GM12874 (cell line): ENCODE measurements around the gene XYLT1.

Source experiments
- TF ChIP-seq, protein P1 (sequence below): IDR thresholded peaks from 2 replicates; pipeline ENCODE4 v1.5.1; 2011; ENCODE audit warnings: low read depth, mild to moderate bottlenecking, control low read depth, low read length, moderate library complexity; ENCODE audit not compliant: insufficient read depth

The XYLT1 gene

DNA sequence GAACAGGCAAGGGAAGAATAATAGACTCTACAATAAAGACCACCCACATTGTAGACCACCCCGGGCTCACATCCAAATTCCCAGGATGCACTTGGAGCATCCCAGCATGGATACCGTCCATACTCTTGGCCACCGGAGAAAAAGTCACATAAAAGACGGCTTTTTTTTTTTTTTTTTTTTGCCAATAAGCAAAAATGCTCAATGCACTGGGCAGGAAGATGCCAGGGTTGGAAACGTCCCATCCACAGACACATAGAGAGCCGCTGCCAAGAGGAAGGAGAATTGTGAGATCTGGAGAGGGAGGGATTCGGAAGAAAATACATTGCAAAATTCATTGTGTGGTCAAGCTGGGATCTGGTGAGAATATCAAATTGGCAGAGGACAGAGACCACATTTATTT is 286.7 kb downstream of the XYLT1 start:
- TF ChIP-seq, protein P1, sequence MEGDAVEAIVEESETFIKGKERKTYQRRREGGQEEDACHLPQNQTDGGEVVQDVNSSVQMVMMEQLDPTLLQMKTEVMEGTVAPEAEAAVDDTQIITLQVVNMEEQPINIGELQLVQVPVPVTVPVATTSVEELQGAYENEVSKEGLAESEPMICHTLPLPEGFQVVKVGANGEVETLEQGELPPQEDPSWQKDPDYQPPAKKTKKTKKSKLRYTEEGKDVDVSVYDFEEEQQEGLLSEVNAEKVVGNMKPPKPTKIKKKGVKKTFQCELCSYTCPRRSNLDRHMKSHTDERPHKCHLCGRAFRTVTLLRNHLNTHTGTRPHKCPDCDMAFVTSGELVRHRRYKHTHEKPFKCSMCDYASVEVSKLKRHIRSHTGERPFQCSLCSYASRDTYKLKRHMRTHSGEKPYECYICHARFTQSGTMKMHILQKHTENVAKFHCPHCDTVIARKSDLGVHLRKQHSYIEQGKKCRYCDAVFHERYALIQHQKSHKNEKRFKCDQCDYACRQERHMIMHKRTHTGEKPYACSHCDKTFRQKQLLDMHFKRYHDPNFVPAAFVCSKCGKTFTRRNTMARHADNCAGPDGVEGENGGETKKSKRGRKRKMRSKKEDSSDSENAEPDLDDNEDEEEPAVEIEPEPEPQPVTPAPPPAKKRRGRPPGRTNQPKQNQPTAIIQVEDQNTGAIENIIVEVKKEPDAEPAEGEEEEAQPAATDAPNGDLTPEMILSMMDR, result no peak

- TF ChIP-seq, protein P1, result no peak
These were observed 292.5 kb downstream of the XYLT1 start for GRCh38 chr16:17177959-17178905.

DNA sequence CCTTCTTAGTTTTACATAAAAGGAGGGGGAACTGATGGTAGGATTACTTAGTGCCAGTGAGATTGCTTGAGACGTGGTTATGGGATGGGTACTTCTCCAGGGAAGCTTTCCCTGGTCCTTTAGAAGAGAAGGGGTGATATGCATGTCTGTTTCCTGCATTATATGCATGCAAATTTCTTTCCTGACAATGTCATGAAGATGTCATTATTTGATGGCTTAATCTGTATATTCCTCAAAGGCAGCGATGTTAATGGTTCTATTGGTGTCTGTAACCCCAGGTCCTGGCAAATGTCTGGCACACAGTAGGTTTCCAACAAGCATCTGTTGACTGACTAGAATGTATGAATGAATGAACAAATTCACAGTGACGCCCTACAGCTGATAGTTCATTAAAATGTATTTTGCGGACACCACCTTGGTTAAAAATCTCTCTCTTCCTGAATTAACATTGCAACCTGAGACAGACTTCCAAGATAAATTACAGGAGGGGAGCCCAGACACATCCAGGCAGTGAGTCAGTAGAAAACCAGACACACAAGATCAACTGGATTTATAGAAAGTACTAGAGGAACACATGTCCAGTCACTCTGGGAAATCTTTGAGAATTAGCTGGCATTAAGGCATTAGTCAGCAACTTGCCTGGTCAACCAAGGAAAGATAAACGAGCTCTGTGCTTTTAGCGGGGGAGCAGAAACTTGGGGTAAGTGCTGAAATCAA is 293.4 kb downstream of the XYLT1 start:
- TF ChIP-seq, protein P1, result no peak

- TF ChIP-seq, protein P1, result no peak
These were observed 294.6 kb downstream of the XYLT1 start for GRCh38 chr16:17176199-17176598.

DNA sequence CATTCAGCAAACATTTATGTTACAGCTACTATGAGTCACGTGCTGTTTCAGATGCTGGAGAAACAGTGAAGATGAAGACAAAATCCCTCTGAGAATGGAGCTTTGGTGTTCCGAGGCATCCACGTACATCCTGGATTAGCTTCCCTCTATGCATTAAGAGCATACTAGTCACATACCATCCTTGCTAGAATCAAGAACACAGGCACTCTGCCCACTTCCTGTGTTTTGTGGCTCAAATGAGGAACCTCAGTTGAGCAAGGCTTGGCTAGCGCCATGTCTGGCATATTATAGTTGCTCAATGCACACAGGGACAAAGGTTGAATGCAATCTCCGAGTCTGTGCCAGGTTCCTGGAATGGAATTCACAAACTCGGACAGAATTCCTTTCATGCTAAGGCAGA is 297.5 kb downstream of the XYLT1 start:
- TF ChIP-seq, protein P1, result no peak

- TF ChIP-seq, protein P1, result no peak
These were observed 299.3 kb downstream of the XYLT1 start for GRCh38 chr16:17171250-17172143.
